ENCODE results near the gene HSFX3.
"Not testable (repeated sequence)": the region's sequence is repeated elsewhere in the genome, so short reads cannot be mapped to it uniquely, and the experiment has no call there.

DNA sequence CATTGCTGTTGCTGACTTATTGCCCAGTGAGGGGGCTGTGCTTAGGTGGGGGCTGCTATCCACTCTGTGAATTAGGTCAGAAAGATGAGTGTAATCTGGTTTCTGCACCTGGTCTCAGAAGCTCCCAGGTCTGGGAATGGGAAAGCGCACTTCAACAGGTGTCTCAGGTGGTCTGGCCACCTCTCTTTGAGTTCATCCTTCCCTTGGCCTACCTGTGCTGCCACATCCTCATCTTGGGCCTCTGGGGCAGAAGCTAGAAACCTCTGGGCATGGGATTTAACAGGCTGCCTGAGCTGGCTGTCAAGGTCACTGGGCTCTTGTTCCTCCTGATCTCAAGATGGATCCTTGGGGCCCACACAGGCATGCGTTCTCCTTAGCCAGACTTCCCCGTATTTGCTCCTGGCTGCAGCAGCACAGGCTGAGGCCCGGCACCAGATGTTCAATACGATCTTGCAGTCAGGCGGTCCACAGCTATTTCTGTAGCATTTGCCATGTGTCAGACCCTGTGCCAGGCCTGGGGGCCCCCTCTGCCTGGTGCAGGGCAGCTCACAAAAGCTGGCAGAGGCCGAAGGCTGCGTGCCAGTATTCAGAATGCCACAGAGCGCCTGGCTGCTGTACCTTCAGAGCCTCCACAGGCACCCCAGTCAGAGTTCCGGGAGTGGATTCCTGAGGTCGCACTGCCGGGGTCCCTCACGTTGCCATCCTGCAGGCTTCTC, 23.2 kb downstream of the HSFX3 start:
- TF ChIP-seq, protein P1, sequence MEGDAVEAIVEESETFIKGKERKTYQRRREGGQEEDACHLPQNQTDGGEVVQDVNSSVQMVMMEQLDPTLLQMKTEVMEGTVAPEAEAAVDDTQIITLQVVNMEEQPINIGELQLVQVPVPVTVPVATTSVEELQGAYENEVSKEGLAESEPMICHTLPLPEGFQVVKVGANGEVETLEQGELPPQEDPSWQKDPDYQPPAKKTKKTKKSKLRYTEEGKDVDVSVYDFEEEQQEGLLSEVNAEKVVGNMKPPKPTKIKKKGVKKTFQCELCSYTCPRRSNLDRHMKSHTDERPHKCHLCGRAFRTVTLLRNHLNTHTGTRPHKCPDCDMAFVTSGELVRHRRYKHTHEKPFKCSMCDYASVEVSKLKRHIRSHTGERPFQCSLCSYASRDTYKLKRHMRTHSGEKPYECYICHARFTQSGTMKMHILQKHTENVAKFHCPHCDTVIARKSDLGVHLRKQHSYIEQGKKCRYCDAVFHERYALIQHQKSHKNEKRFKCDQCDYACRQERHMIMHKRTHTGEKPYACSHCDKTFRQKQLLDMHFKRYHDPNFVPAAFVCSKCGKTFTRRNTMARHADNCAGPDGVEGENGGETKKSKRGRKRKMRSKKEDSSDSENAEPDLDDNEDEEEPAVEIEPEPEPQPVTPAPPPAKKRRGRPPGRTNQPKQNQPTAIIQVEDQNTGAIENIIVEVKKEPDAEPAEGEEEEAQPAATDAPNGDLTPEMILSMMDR (conservative IDR thresholded peaks at IDR 0.05; ENCODE audit: low read length): not testable (repeated sequence)
- TF ChIP-seq EZH2phosphoT487 (IDR thresholded peaks at IDR 0.05; ENCODE audit: borderline replicate concordance): not testable (repeated sequence)
